Thoracic aorta (tissue), 2 donors: ENCODE measurements around the gene TMEM123. TPM values are rescaled to one million over a fixed set of nuclear protein-coding genes. Genes with fewer than 3 reads are reported as not detected.

Experiments used
- ATAC-seq: fragments of 150-250 bp; one replicate; pipeline ENCODE4 v1.8.0; 2017; ENCODE audit warnings: low read depth; ENCODE audit not compliant: insufficient number of reproducible peaks, low FRiP score
- DNase-seq: peaks from one replicate; pipeline ENCODE4 v3.0.0-alpha.2; 2020; ENCODE audit warnings: low spot score
- H3K27ac ChIP-seq, 2 donors: fragments of 200-600 bp; sonication (generic); 1 replicate in 1 of 2; 2 replicates in 1 of 2; pipeline ENCODE4 v1.5.1; 2016; ENCODE audit warnings: mild to moderate bottlenecking in 2 of 2, moderate library complexity in 2 of 2
- H3K27me3 ChIP-seq: fragments of 200-600 bp; sonication (generic); replicated peaks from 2 replicates; pipeline ENCODE4 v1.6.0; 2016; ENCODE audit warnings: mild to moderate bottlenecking; ENCODE audit not compliant: insufficient read depth
- H3K36me3 ChIP-seq: fragments of 200-600 bp; sonication (generic); one replicate; pipeline ENCODE4 v1.5.1; 2016
- H3K4me1 ChIP-seq, 2 donors: fragments of 200-600 bp; sonication (generic); 1 replicate in 1 of 2; 2 replicates in 1 of 2; pipeline versions ENCODE4 v1.5.1 to v1.6.0; 2016; ENCODE audit warnings: low read depth in 2 of 2, mild to moderate bottlenecking in 1 of 2; ENCODE audit not compliant: control insufficient read depth in 1 of 2
- H3K4me3 ChIP-seq: fragments of 200-600 bp; sonication (generic); 2 replicates; pipeline ENCODE4 v1.5.1; 2016; ENCODE audit warnings: mild to moderate bottlenecking
- H3K9me3 ChIP-seq: fragments of 200-600 bp; sonication (generic); 2 replicates; pipeline ENCODE4 v1.5.1; 2016
- total RNA-seq, 2 donors: library from RNA; depleted of rRNA; stranded (reverse); fragments of >200 nt; gene quantifications; one replicate each; pipeline versions ENCODE4 v1.1.0 to v1.2.3, GENCODE V29; 2016
- TF ChIP-seq, protein P1 (sequence below): fragments of 200-600 bp; sonication (generic); IDR thresholded peaks from one replicate; pipeline ENCODE4 v1.5.1; 2019; ENCODE audit warnings: antibody characterized with exemption

TMEM123 gene
- total RNA-seq, 2 donors from 2014 or later, result 50.8 to 77.5 TPM

DNA sequence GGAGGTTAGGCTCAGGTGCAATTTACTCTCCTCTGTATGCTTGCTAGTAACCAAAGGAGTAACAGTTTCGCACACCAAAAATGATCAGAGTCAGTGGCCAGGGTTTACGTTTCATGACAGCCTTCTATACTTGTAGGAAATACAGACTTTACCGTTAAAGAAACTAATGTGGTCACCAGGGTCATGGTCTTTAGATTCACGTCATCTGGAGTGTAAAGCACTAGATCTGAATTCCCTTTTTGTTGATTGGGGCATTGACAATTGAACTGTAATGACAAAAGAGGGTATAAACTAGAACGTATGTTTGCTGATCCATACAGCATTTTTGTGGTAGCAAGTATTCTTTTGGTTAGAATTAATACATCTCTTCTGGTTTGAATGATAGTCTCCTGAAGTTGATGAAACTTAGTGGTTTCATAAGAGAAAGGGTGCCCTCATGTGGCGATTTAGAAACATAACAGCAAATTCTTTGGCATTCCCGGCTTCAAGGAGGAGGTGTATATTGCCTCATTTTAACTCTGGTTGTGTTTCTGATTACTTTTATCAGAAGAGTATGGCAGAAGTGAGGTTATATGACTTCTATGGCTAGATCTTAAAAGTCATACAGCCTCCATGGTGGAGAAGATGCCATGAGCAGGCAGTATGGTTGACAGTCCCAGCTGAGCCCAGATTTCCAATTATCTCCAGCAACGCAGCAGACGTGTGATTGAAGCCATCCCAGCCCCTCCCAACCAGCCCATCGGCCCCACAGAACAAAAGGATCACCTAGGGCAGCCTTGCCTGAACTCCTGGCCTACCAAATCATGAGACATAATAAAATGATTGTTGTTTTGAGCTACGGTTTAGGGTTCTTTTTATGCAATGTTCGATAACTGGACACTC lies 42.8 kb upstream of the TMEM123 start:
- Histone ChIP-seq H3K4me1 (peaks cover 0 to 4% of the 10 kb centered on the region in 2 donors), H3K27ac (no peak overlapping the region), H3K27me3 (no peaks in the 10 kb centered on the region), H3K9me3 (no peaks in the 10 kb centered on the region), H3K4me3 (no peak overlapping the region), H3K36me3 (no peaks in the 10 kb centered on the region)
- DNase-seq, result no peak
- TF ChIP-seq, protein P1, sequence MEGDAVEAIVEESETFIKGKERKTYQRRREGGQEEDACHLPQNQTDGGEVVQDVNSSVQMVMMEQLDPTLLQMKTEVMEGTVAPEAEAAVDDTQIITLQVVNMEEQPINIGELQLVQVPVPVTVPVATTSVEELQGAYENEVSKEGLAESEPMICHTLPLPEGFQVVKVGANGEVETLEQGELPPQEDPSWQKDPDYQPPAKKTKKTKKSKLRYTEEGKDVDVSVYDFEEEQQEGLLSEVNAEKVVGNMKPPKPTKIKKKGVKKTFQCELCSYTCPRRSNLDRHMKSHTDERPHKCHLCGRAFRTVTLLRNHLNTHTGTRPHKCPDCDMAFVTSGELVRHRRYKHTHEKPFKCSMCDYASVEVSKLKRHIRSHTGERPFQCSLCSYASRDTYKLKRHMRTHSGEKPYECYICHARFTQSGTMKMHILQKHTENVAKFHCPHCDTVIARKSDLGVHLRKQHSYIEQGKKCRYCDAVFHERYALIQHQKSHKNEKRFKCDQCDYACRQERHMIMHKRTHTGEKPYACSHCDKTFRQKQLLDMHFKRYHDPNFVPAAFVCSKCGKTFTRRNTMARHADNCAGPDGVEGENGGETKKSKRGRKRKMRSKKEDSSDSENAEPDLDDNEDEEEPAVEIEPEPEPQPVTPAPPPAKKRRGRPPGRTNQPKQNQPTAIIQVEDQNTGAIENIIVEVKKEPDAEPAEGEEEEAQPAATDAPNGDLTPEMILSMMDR, result peak; percentile 72
- no peak for ATAC-seq

DNA sequence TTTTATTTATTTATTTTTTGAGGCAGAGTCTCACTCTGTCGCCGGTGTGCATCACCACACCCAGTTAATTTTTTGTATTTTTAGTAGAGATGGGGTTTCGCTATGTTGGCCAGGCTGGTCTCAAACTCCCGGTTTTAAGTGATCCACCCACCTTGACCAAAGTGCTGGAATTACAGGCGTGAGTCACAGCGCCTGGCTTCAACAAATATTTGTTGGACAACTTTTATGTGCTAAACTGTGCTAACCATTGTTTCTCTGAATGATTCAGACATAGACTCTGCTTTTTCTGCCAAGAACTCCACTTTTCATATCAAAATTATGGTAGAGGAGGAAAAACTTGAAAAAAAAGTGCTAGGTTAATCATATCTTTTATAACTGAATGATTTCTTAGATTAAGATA lies 41.7 kb upstream of the TMEM123 start:
- H3K4me3 ChIP-seq, result no peak overlapping the region
- ATAC-seq (no peak), DNase-seq (no peak)
- H3K9me3 ChIP-seq, result no peaks in the 10 kb centered on the region
- H3K36me3 ChIP-seq, result no peaks in the 10 kb centered on the region
- H3K27ac ChIP-seq, result no peak overlapping the region
- TF ChIP-seq, protein P1, result no peak
- H3K27me3 ChIP-seq, result no peaks in the 10 kb centered on the region
- H3K4me1 ChIP-seq, result peaks cover 0 to 14% of the 10 kb centered on the region in 2 donors

DNA sequence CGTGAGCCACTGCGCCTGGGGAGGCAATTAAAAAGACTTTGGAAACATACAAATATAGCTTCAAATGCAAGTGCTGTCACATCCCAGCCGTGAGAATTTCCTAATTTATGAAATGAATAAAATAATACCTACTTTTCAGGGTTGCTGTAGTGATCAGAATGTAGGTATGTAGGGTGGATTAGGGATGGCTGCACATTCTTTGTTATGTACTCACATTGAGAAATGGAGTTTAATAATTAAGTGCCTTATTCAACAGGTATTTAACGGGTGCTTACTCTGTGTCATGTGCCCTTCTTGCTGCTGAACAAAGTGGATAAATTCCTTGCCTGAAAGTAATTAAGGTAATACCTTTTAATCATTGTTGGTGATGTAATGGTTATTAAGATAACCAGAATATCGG lies 41.0 kb upstream of the TMEM123 start:
- Histone ChIP-seq H3K9me3 (no peaks in the 10 kb centered on the region), H3K27ac (no peak overlapping the region), H3K27me3 (no peaks in the 10 kb centered on the region), H3K4me3 (no peak overlapping the region), H3K36me3 (no peaks in the 10 kb centered on the region), H3K4me1 (peaks cover 0 to 18% of the 10 kb centered on the region in 2 donors)
- DNase-seq, result no peak
- TF ChIP-seq, protein P1, result no peak
- no peak for ATAC-seq

DNA sequence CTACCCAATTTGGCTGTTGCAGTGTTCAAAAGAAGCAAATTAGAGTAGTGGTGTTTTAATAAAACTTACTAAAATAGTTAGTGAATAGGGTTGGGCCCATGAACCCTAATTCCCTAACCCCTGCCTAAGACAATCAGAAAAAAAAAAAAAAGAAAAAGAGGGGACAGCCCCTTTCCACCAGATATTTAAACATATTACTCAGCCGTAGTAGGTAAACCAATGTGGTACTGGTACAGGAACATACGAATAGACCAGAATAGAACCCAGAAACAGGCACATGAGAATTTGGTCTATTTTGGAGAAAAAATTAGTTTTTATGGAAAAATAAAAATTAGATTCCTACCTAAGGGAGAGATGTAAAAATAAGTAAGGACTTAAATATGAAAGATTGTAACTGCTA lies 39.4 kb upstream of the TMEM123 start:
- Histone ChIP-seq H3K27ac (no peak overlapping the region), H3K4me1 (peaks cover 0 to 18% of the 10 kb centered on the region in 2 donors), H3K4me3 (no peak overlapping the region), H3K36me3 (no peaks in the 10 kb centered on the region), H3K27me3 (no peaks in the 10 kb centered on the region), H3K9me3 (no peaks in the 10 kb centered on the region)
- no peak for DNase-seq
- no peak for ATAC-seq
- TF ChIP-seq, protein P1, result no peak

DNA sequence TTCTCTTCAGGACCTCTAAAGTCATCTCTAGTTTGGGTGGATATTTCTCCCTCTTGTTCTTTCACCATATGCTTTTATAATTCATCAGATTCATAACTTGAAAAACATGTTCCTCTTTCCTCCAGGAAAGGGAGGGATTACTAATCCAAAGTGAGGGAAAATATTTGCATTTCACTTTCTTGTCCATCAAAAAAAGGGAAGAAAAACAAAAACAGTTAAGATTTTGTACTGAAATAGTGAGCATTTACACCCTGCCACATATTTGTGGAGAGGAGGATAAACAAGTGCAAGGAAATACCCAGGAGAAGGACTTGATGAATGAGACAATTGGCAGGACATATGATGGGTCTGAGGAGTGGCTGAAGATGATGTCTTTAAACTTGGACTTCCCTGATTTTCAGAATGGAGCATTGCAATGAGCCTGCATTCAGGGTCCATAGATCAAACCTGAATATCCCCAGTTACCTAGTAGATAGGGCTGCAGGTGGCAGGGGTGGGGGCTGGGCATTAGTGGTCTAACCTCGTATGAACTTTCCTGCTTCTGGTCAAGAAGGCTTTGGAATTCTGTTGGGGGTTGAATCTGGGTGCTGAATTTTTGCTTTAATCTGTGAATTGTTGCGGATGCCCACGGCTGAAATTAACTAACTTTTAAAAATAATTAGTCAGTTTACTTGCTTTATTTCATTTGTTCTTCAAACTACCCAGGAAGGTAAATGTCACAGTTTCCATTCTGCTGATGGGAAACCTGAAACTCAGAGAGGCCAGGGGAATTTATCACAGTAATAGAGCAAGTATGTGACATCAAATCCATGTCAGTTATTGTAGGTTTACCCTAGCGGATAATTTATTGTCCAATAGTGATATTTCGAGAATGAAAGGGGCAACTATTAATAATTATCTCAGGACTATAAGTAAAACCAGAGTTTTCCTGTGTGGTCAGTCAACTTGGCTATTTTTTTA lies 36.9 kb upstream of the TMEM123 start:
- TF ChIP-seq, protein P1, result no peak
- peak overlapping the region in 1 of 2 donors; percentile 2 for H3K27ac ChIP-seq
- no peaks in the 10 kb centered on the region for H3K9me3 ChIP-seq
- H3K36me3 ChIP-seq, result no peaks in the 10 kb centered on the region
- DNase-seq (no peak), ATAC-seq (no peak)
- H3K4me3 ChIP-seq, result no peak overlapping the region
- no peaks in the 10 kb centered on the region for H3K27me3 ChIP-seq
- peaks cover 0 to 14% of the 10 kb centered on the region in 2 donors for H3K4me1 ChIP-seq
